Thoracic aorta (tissue), 2 donors: Measurements from ENCODE around the gene PGAP3. TPM values are rescaled to one million over a fixed set of nuclear protein-coding genes. Genes with fewer than 3 reads are reported as not detected.

Experiments used
- ATAC-seq: fragments of 150-250 bp; one replicate; pipeline ENCODE4 v1.8.0; 2017; ENCODE audit warnings: low read depth; ENCODE audit not compliant: insufficient number of reproducible peaks, low FRiP score
- DNase-seq: peaks from one replicate; pipeline ENCODE4 v3.0.0-alpha.2; 2020; ENCODE audit warnings: low spot score
- H3K27ac ChIP-seq, 2 donors: fragments of 200-600 bp; sonication (generic); 1 replicate in 1 of 2; 2 replicates in 1 of 2; pipeline ENCODE4 v1.5.1; 2016; ENCODE audit warnings: mild to moderate bottlenecking in 2 of 2, moderate library complexity in 2 of 2
- H3K27me3 ChIP-seq: fragments of 200-600 bp; sonication (generic); replicated peaks from 2 replicates; pipeline ENCODE4 v1.6.0; 2016; ENCODE audit warnings: mild to moderate bottlenecking; ENCODE audit not compliant: insufficient read depth
- H3K36me3 ChIP-seq: fragments of 200-600 bp; sonication (generic); one replicate; pipeline ENCODE4 v1.5.1; 2016
- H3K4me1 ChIP-seq, 2 donors: fragments of 200-600 bp; sonication (generic); 1 replicate in 1 of 2; 2 replicates in 1 of 2; pipeline versions ENCODE4 v1.5.1 to v1.6.0; 2016; ENCODE audit warnings: low read depth in 2 of 2, mild to moderate bottlenecking in 1 of 2; ENCODE audit not compliant: control insufficient read depth in 1 of 2
- H3K4me3 ChIP-seq: fragments of 200-600 bp; sonication (generic); 2 replicates; pipeline ENCODE4 v1.5.1; 2016; ENCODE audit warnings: mild to moderate bottlenecking
- H3K9me3 ChIP-seq: fragments of 200-600 bp; sonication (generic); 2 replicates; pipeline ENCODE4 v1.5.1; 2016
- CTCF ChIP-seq: fragments of 200-600 bp; sonication (generic); IDR thresholded peaks from one replicate; pipeline ENCODE4 v1.5.1; 2019; ENCODE audit warnings: antibody characterized with exemption
- total RNA-seq, 2 donors: library from RNA; depleted of rRNA; stranded (reverse); fragments of >200 nt; gene quantifications; one replicate each; pipeline versions ENCODE4 v1.1.0 to v1.2.3, GENCODE V29; 2016

PGAP3 gene
- total RNA-seq: 10 to 100 TPM; 19.9 to 27.2 TPM

- TF ChIP-seq CTCF: no peak
- ATAC-seq (peak; percentile 94), DNase-seq (peak; percentile 78)
Observed at GRCh38 chr17:39687546-39688474, at the start of gene PGAP3. Gene PGAP3 (minus strand): TSS chr17:39688057. CDS start chr17:39688014, 43 bp downstream.

GRCh38 chr17:39737206-39737759 is 49.4 kb upstream of the PGAP3 start:
- DNase-seq: no peak
- TF ChIP-seq CTCF: no peak
- H3K27me3 ChIP-seq: no peaks in the 10 kb centered on the region
- H3K36me3 ChIP-seq: no peaks in the 10 kb centered on the region
- H3K9me3 ChIP-seq: no peaks in the 10 kb centered on the region
- H3K4me1 ChIP-seq: peaks cover 9 to 35% of the 10 kb centered on the region in 2 donors
- no peak overlapping the region for H3K4me3 ChIP-seq
- ATAC-seq: no peak
- no peak overlapping the region for H3K27ac ChIP-seq

More at GRCh38 chr17:39687546-39688474, at the start of gene PGAP3:
- no peaks in the 10 kb centered on the region for H3K36me3 ChIP-seq
- H3K4me1 ChIP-seq: peaks cover 2 to 15% of the 10 kb centered on the region in 2 donors
- peak within 1 kb of the TSS; percentile 72 for H3K4me3 ChIP-seq
- no peaks in the 10 kb centered on the region for H3K9me3 ChIP-seq
- H3K27ac ChIP-seq: peak within 1 kb of the TSS; percentile 84 to 91
- H3K27me3 ChIP-seq: no peaks in the 10 kb centered on the region

GRCh38 chr17:39736319-39737165 is 48.7 kb upstream of the PGAP3 start:
- H3K27me3 ChIP-seq: no peaks in the 10 kb centered on the region
- H3K9me3 ChIP-seq: no peaks in the 10 kb centered on the region
- DNase-seq (no peak), ATAC-seq (no peak)
- no peak for TF ChIP-seq CTCF
- H3K36me3 ChIP-seq: no peaks in the 10 kb centered on the region
- no peak overlapping the region for H3K27ac ChIP-seq
- H3K4me1 ChIP-seq: peaks cover 9 to 34% of the 10 kb centered on the region in 2 donors
- no peak overlapping the region for H3K4me3 ChIP-seq

- Histone ChIP-seq H3K4me1 (peaks cover 9 to 28% of the 10 kb centered on the region in 2 donors), H3K27ac (no peak overlapping the region), H3K9me3 (no peaks in the 10 kb centered on the region), H3K36me3 (no peaks in the 10 kb centered on the region), H3K27me3 (no peaks in the 10 kb centered on the region), H3K4me3 (no peak overlapping the region)
- DNase-seq: no peak
- no peak for TF ChIP-seq CTCF
- no peak for ATAC-seq
Observed at GRCh38 chr17:39735882-39736281, 48.0 kb upstream of the PGAP3 start.

- Histone ChIP-seq H3K27me3 (no peaks in the 10 kb centered on the region), H3K4me3 (no peak overlapping the region), H3K36me3 (peaks cover 7% of the 10 kb centered on the region), H3K4me1 (peaks cover 6 to 13% of the 10 kb centered on the region in 2 donors), H3K27ac (no peak overlapping the region), H3K9me3 (no peaks in the 10 kb centered on the region)
- TF ChIP-seq CTCF: no peak
- DNase-seq (no peak), ATAC-seq (no peak)
Observed at GRCh38 chr17:39732586-39732985, 44.7 kb upstream of the PGAP3 start.
